Hepatocyte (in vitro differentiated cells): ENCODE data around the gene PRDM10. TPM values are rescaled to one million over a fixed set of nuclear protein-coding genes. Genes with fewer than 3 reads are reported as not detected.

Experiments used
- DNase-seq: peaks from one replicate; pipeline ENCODE4 v3.0.0-alpha.2; 2016; ENCODE audit warnings: low spot score
- H2AFZ ChIP-seq: fragments of 200-600 bp; sonication (generic); 2 replicates; pipeline ENCODE4 v1.6.0; 2016; ENCODE audit warnings: antibody characterized with exemption, mild to moderate bottlenecking
- H3K27ac ChIP-seq: fragments of 200-600 bp; sonication (generic); 2 replicates; pipeline ENCODE4 v1.5.1; 2016; ENCODE audit warnings: mild to moderate bottlenecking
- H3K27me3 ChIP-seq: fragments of 200-600 bp; sonication (generic); 2 replicates; pipeline ENCODE4 v1.6.1; 2016
- H3K36me3 ChIP-seq: fragments of 200-600 bp; sonication (generic); replicated peaks from 2 replicates; pipeline ENCODE4 v1.5.1; 2016; ENCODE audit warnings: low read depth; ENCODE audit not compliant: insufficient read depth
- H3K4me1 ChIP-seq: fragments of 200-600 bp; sonication (generic); 2 replicates; pipeline ENCODE4 v1.5.1; 2016; ENCODE audit warnings: mild to moderate bottlenecking, moderate library complexity; ENCODE audit not compliant: insufficient read depth
- H3K4me2 ChIP-seq: fragments of 200-600 bp; sonication (generic); 2 replicates; pipeline ENCODE4 v1.6.0; 2016
- H3K4me3 ChIP-seq: fragments of 200-600 bp; sonication (generic); 2 replicates; pipeline ENCODE4 v1.5.1; 2016; ENCODE audit warnings: mild to moderate bottlenecking
- H3K79me2 ChIP-seq: fragments of 200-600 bp; sonication (generic); 2 replicates; pipeline ENCODE4 v1.6.0; 2017; ENCODE audit warnings: mild to moderate bottlenecking
- H3K9me2 ChIP-seq: fragments of 200-600 bp; sonication (generic); replicated peaks from 2 replicates; pipeline ENCODE4 v1.6.0; 2017; ENCODE audit warnings: mild to moderate bottlenecking; ENCODE audit not compliant: insufficient read depth
- H3K9me3 ChIP-seq: fragments of 200-600 bp; sonication (generic); 2 replicates; pipeline ENCODE4 v1.5.1; 2016; ENCODE audit warnings: low read depth, mild to moderate bottlenecking
- H4K20me1 ChIP-seq: fragments of 200-600 bp; sonication (generic); 2 replicates; pipeline ENCODE4 v1.6.0; 2016; ENCODE audit warnings: mild to moderate bottlenecking; ENCODE audit not compliant: insufficient read depth, poor library complexity, severe bottlenecking
- EZH2 ChIP-seq: fragments of 200-600 bp; sonication (generic); IDR thresholded peaks from 2 replicates; pipeline ENCODE4 v1.6.1; 2016; ENCODE audit warnings: antibody characterized with exemption, mild to moderate bottlenecking, borderline replicate concordance
- EZH2phosphoT487 ChIP-seq: fragments of 200-600 bp; sonication (generic); IDR thresholded peaks from one replicate; pipeline ENCODE4 v1.6.1; 2018; ENCODE audit warnings: antibody characterized with exemption, mild to moderate bottlenecking, low read depth, moderate library complexity; ENCODE audit not compliant: unreplicated experiment, severe bottlenecking
- WGBS: methylation state at CpG from one replicate; pipeline ENCODE4 v1.1.6; 2016; ENCODE audit warnings: low lambda C conversion rate; ENCODE audit errors: missing lambda C conversion rate; 5-methylcytosine and 5-hydroxymethylcytosine counted together
- polyA plus RNA-seq: library from polyadenylated mRNA; unstranded; fragments of >200 nt; fragmentation: Nextera tagmentation; extraction: Ambion mirVana; gene quantifications from 2 replicates; pipeline ENCODE4 v1.2.1, GENCODE V29; 2016
- total RNA-seq: library from RNA; depleted of rRNA; stranded (reverse); fragments of >200 nt; gene quantifications from 2 replicates; pipeline ENCODE4 v1.2.3, GENCODE V29; 2014
- TF ChIP-seq, protein P1 (sequence below): fragments of 200-600 bp; sonication (generic); IDR thresholded peaks from 2 replicates; pipeline ENCODE4 v1.5.1; 2016; ENCODE audit warnings: antibody characterized with exemption, mild to moderate bottlenecking; ENCODE audit not compliant: poor library complexity

PRDM10 gene
- total and polyA plus RNA-seq, 2 experiments from 2014 or later = 3.8 to 7.1 TPM

- H2AFZ ChIP-seq = no peak overlapping the region
- no peaks in the 10 kb centered on the region for H3K36me3 ChIP-seq
- no peaks in the 10 kb centered on the region for H3K79me2 ChIP-seq
- H3K27ac ChIP-seq = peak overlapping the region; percentile 63
- TF ChIP-seq, protein P1, sequence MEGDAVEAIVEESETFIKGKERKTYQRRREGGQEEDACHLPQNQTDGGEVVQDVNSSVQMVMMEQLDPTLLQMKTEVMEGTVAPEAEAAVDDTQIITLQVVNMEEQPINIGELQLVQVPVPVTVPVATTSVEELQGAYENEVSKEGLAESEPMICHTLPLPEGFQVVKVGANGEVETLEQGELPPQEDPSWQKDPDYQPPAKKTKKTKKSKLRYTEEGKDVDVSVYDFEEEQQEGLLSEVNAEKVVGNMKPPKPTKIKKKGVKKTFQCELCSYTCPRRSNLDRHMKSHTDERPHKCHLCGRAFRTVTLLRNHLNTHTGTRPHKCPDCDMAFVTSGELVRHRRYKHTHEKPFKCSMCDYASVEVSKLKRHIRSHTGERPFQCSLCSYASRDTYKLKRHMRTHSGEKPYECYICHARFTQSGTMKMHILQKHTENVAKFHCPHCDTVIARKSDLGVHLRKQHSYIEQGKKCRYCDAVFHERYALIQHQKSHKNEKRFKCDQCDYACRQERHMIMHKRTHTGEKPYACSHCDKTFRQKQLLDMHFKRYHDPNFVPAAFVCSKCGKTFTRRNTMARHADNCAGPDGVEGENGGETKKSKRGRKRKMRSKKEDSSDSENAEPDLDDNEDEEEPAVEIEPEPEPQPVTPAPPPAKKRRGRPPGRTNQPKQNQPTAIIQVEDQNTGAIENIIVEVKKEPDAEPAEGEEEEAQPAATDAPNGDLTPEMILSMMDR = no peak
- TF ChIP-seq EZH2phosphoT487 (no peak), EZH2 (no peak)
- peak overlapping the region; percentile 40 for H3K4me2 ChIP-seq
- no peaks in the 10 kb centered on the region for H4K20me1 ChIP-seq
- no peaks in the 10 kb centered on the region for H3K27me3 ChIP-seq
- no peaks in the 10 kb centered on the region for H3K4me1 ChIP-seq
- WGBS = 77% methylated on average over 3 of the region's 3 CpGs
- no peaks in the 10 kb centered on the region for H3K9me2 ChIP-seq
- no peak overlapping the region for H3K4me3 ChIP-seq
- no peaks in the 10 kb centered on the region for H3K9me3 ChIP-seq
- peak; percentile 73 for DNase-seq
These were observed 34.4 kb upstream of the PRDM10 start for GRCh38 chr11:130037058-130037457.

DNA sequence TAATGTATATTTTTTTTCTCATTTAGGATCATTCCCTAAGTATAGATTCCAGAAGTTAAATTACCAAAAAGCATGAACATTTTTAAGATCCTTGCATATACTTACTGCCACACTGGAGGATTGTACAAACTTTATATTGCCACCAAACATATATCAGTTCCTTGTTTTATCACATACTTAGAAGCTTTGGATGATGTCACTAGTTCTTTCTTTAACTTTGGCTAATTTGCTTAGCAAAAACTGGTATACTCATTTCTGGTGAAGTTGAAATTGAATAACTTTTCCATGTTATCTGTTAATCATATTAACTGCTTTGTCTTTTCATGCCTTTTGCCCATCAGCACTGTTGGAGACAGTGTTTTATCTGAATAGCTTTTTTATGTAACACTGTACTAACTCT is 31.6 kb upstream of the PRDM10 start:
- no peak overlapping the region for H3K4me2 ChIP-seq
- TF ChIP-seq EZH2phosphoT487 = no peak
- no peak for TF ChIP-seq EZH2
- no peak overlapping the region for H3K4me3 ChIP-seq
- H3K27ac ChIP-seq = no peak overlapping the region
- DNase-seq = no peak
- no peaks in the 10 kb centered on the region for H4K20me1 ChIP-seq
- no peaks in the 10 kb centered on the region for H3K9me3 ChIP-seq
- no peak overlapping the region for H2AFZ ChIP-seq
- no peaks in the 10 kb centered on the region for H3K36me3 ChIP-seq
- no peaks in the 10 kb centered on the region for H3K4me1 ChIP-seq
- H3K9me2 ChIP-seq = no peaks in the 10 kb centered on the region
- H3K79me2 ChIP-seq = no peaks in the 10 kb centered on the region
- H3K27me3 ChIP-seq = no peaks in the 10 kb centered on the region

DNA sequence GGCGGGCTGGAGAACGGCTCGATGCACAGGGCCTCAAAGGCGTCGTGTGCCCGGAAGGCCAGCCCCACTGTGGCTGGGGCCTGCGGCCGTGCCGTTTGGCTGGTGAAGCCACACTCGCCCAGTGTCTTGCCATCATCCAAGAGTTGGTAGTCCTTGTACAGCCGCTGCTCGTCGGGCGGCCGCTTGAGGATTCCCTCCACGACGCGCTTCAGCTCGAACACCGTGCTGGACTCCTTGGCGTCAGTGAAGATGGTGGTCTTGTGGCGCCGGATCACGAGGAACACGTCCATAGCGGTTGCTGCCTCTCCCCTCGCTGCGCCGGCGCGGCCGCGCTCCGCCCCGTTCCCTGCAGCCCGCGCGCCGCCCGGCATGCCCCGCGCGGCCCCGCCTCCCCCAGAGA is 30.3 kb upstream of the PRDM10 start:
- H3K27ac ChIP-seq = no peak overlapping the region
- 95% methylated on average over 29 of the region's 44 CpGs for WGBS
- H3K4me2 ChIP-seq = no peak overlapping the region
- H2AFZ ChIP-seq = no peak overlapping the region
- H3K4me3 ChIP-seq = no peak overlapping the region
- H3K9me3 ChIP-seq = no peaks in the 10 kb centered on the region
- no peaks in the 10 kb centered on the region for H3K9me2 ChIP-seq
- TF ChIP-seq, protein P1 = no peak
- TF ChIP-seq EZH2 = no peak
- no peak for TF ChIP-seq EZH2phosphoT487
- DNase-seq = no peak
- H3K79me2 ChIP-seq = no peaks in the 10 kb centered on the region
- no peaks in the 10 kb centered on the region for H4K20me1 ChIP-seq
- H3K27me3 ChIP-seq = no peaks in the 10 kb centered on the region
- H3K4me1 ChIP-seq = peaks cover 5% of the 10 kb centered on the region
- no peaks in the 10 kb centered on the region for H3K36me3 ChIP-seq

- Histone ChIP-seq H3K4me1 (peaks cover 5% of the 10 kb centered on the region), H3K4me3 (no peak overlapping the region), H3K4me2 (no peak overlapping the region), H2AFZ (no peak overlapping the region), H3K9me3 (no peaks in the 10 kb centered on the region), H3K79me2 (no peaks in the 10 kb centered on the region), H3K9me2 (no peaks in the 10 kb centered on the region), H3K27ac (no peak overlapping the region), H4K20me1 (no peaks in the 10 kb centered on the region), H3K27me3 (no peaks in the 10 kb centered on the region), H3K36me3 (no peaks in the 10 kb centered on the region)
- WGBS = 76% methylated on average over 2 of the region's 2 CpGs
- TF ChIP-seq EZH2phosphoT487 (no peak), EZH2 (no peak)
- TF ChIP-seq, protein P1 = no peak
- no peak for DNase-seq
These were observed 29.3 kb upstream of the PRDM10 start for GRCh38 chr11:130031945-130032344.
